HG02678 (cell line): Measurements from ENCODE around the gene CAPZB.

Source experiments
- ATAC-seq: cut with Tn5 transposase; IDR thresholded peaks from one replicate; pipeline ENCODE4 v1.9.1; 2021; ENCODE audit warnings: mild to moderate bottlenecking, moderate library complexity; ENCODE audit not compliant: unreplicated experiment

CAPZB gene

GRCh38 chr1:19390901-19391595 is 94.3 kb downstream of the CAPZB start:
- ATAC-seq = peak; percentile 70

GRCh38 chr1:19390166-19390850 is 95.0 kb downstream of the CAPZB start:
- no peak for ATAC-seq

- no peak for ATAC-seq
Observed at GRCh38 chr1:19388980-19389379, 96.4 kb downstream of the CAPZB start.

- ATAC-seq = no peak
Observed at GRCh38 chr1:19387045-19387467, 98.3 kb downstream of the CAPZB start.

GRCh38 chr1:19385869-19386591 is 99.3 kb downstream of the CAPZB start:
- ATAC-seq = no peak

- ATAC-seq = no peak
Observed at GRCh38 chr1:19385221-19385620, 100.1 kb downstream of the CAPZB start.

GRCh38 chr1:19384772-19385187 is 100.6 kb downstream of the CAPZB start:
- ATAC-seq = no peak

- no peak for ATAC-seq
Observed at GRCh38 chr1:19384113-19384512, 101.2 kb downstream of the CAPZB start.

GRCh38 chr1:19382222-19382621 is 103.1 kb downstream of the CAPZB start:
- ATAC-seq = no peak

GRCh38 chr1:19381261-19381660 is 104.1 kb downstream of the CAPZB start:
- no peak for ATAC-seq

- ATAC-seq = no peak
Observed at GRCh38 chr1:19377812-19378718, 107.3 kb downstream of the CAPZB start.

GRCh38 chr1:19376428-19377372 is 108.6 kb downstream of the CAPZB start:
- ATAC-seq = no peak

GRCh38 chr1:19375631-19376400 is 109.5 kb downstream of the CAPZB start:
- ATAC-seq = no peak

GRCh38 chr1:19374926-19375325 is 110.4 kb downstream of the CAPZB start:
- ATAC-seq = no peak

- no peak for ATAC-seq
Observed at GRCh38 chr1:19374083-19374801, 111.1 kb downstream of the CAPZB start.

GRCh38 chr1:19373211-19374082 is 111.9 kb downstream of the CAPZB start:
- ATAC-seq = no peak

- ATAC-seq = no peak
Observed at GRCh38 chr1:19372602-19373001, 112.7 kb downstream of the CAPZB start.
